NCI-H2107 (cell line): Measurements from ENCODE around the gene PRR5.

ENCODE experiments used
- DNase-seq: peaks from one replicate; lab custom pipeline; 2025; lab: John Stamatoyannopoulos, UW

Gene PRR5

GRCh38 chr22:44758344-44758973, 56.5 kb downstream of the PRR5 start:
- DNase-seq, result no peak

- no peak for DNase-seq
Observed at GRCh38 chr22:44759001-44759400, 57.0 kb downstream of the PRR5 start.

- DNase-seq, result no peak
Observed at GRCh38 chr22:44759430-44760310, 57.7 kb downstream of the PRR5 start.

GRCh38 chr22:44760476-44760875, 58.5 kb downstream of the PRR5 start:
- DNase-seq, result no peak

GRCh38 chr22:44761025-44761424, 59.0 kb downstream of the PRR5 start:
- DNase-seq, result no peak

GRCh38 chr22:44764373-44764772, 62.4 kb downstream of the PRR5 start:
- DNase-seq, result no peak

GRCh38 chr22:44764974-44765373, 63.0 kb downstream of the PRR5 start:
- no peak for DNase-seq

- DNase-seq, result no peak
Observed at GRCh38 chr22:44765571-44766285, 63.7 kb downstream of the PRR5 start.

- no peak for DNase-seq
Observed at GRCh38 chr22:44773082-44773481, 71.1 kb downstream of the PRR5 start.

GRCh38 chr22:44775862-44776261, 73.9 kb downstream of the PRR5 start:
- no peak for DNase-seq

- DNase-seq, result peak; percentile 29
Observed at GRCh38 chr22:44776605-44777363, 74.8 kb downstream of the PRR5 start.

- DNase-seq, result no peak
Observed at GRCh38 chr22:44777364-44777755, 75.4 kb downstream of the PRR5 start.

GRCh38 chr22:44780876-44781449, 79.0 kb downstream of the PRR5 start:
- DNase-seq, result no peak

- no peak for DNase-seq
Observed at GRCh38 chr22:44782363-44782963, 80.5 kb downstream of the PRR5 start.

- no peak for DNase-seq
Observed at GRCh38 chr22:44783091-44783490, 81.1 kb downstream of the PRR5 start.

GRCh38 chr22:44783581-44783980, 81.6 kb downstream of the PRR5 start:
- DNase-seq, result no peak

GRCh38 chr22:44786136-44786535, 84.1 kb downstream of the PRR5 start:
- DNase-seq, result no peak

- no peak for DNase-seq
Observed at GRCh38 chr22:44786610-44787009, 84.6 kb downstream of the PRR5 start.
